ENCODE measurements around the gene PLEKHF1. TPM values are rescaled to one million over a fixed set of nuclear protein-coding genes. Genes with fewer than 3 reads are reported as not detected.

Gene PLEKHF1
- total RNA-seq, 1 experiment from 2014 or later: 5.5 TPM

DNA sequence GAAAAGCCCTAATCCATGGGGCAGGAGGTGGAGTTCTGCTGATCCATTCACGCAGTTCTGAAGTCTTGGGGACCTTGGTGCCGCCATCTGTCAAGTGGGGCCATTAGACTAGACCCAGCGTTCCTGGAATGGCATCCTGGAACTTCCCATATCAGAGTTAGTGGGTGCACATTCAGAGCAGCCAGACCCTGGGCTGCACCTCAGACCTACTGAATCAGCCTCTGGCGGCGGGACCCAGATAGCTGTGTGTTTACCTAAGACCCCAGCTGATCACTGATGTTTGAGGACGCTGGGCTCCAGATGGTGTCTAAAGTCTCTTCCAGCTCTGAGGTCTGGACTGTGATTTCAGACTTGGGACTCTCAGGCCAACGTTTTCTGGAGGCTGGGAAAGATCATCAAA is 46.4 kb upstream of the PLEKHF1 start (continued):
- no peak for TF ChIP-seq TCF7L2 (IDR thresholded peaks at IDR 0.05; ENCODE audit: borderline replicate concordance, extremely low read depth, insufficient read depth, insufficient read length)
- TF ChIP-seq JUND (IDR thresholded peaks at IDR 0.05): no peak
- no peak for TF ChIP-seq FOSL1 (IDR thresholded peaks at IDR 0.05; ENCODE audit: low read depth)
- no peak for TF ChIP-seq ZFX (IDR thresholded peaks at IDR 0.05)
- no peak for TF ChIP-seq POLR2A (IDR thresholded peaks at IDR 0.05; ENCODE audit: borderline replicate concordance, extremely low read depth, insufficient read depth, insufficient read length)
- TF ChIP-seq, protein P1, sequence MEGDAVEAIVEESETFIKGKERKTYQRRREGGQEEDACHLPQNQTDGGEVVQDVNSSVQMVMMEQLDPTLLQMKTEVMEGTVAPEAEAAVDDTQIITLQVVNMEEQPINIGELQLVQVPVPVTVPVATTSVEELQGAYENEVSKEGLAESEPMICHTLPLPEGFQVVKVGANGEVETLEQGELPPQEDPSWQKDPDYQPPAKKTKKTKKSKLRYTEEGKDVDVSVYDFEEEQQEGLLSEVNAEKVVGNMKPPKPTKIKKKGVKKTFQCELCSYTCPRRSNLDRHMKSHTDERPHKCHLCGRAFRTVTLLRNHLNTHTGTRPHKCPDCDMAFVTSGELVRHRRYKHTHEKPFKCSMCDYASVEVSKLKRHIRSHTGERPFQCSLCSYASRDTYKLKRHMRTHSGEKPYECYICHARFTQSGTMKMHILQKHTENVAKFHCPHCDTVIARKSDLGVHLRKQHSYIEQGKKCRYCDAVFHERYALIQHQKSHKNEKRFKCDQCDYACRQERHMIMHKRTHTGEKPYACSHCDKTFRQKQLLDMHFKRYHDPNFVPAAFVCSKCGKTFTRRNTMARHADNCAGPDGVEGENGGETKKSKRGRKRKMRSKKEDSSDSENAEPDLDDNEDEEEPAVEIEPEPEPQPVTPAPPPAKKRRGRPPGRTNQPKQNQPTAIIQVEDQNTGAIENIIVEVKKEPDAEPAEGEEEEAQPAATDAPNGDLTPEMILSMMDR (IDR thresholded peaks at IDR 0.05 in 2 of 3, conservative IDR thresholded peaks at IDR 0.05 in 1 of 3; ENCODE audit: borderline replicate concordance in 1 of 3, insufficient read depth in 1 of 3, low read depth in 2 of 3, low read length in 2 of 3): no peak
- no peak for TF ChIP-seq SP1 (IDR thresholded peaks at IDR 0.05; ENCODE audit: low read depth)
- TF ChIP-seq POLR2AphosphoS5 (IDR thresholded peaks at IDR 0.05; ENCODE audit: low read depth, low read length): no peak
- TF ChIP-seq, protein P2, sequence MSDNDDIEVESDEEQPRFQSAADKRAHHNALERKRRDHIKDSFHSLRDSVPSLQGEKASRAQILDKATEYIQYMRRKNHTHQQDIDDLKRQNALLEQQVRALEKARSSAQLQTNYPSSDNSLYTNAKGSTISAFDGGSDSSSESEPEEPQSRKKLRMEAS (IDR thresholded peaks at IDR 0.05): no peak

DNA sequence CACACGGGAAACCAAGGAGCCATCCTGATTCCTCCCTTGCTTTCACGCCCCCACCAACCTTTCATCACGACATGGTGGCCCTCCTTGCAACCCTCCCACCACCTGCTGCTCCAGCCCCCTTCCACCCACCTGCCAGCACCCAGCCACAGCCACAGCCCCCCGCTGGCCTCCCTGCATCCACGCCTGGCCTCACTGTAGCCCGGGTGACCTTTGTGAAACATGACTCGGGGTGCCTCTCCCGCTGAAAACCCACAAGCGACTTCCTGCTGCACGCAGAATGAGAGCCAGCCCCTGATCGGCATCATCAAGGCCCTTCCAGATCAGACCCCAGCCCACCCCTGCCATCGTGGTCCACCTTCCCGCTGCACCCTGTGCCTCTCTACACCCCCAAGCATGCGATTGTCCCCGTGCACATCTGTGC is 44.3 kb upstream of the PLEKHF1 start:
- Histone ChIP-seq H3K27ac (ENCODE audit: low read depth, low read length) (no peak overlapping the region), H3K4me2 (ENCODE audit: low read length) (no peak overlapping the region), H3K79me2 (ENCODE audit: insufficient read depth, low read length) (no peaks in the 10 kb centered on the region), H3K9ac (ENCODE audit: low read length) (no peak overlapping the region), H3K36me3 (ENCODE audit: control insufficient read depth in 1 of 2, insufficient read depth in 2 of 2, low read length in 2 of 2) (no peaks in the 10 kb centered on the region), H3K9me3 (ENCODE audit: control insufficient read depth in 1 of 2, insufficient read depth in 1 of 2, low read depth in 1 of 2, low read length in 2 of 2) (no peaks in the 10 kb centered on the region), H4K20me1 (ENCODE audit: insufficient read depth) (no peaks in the 10 kb centered on the region), H3K4me3 (replicated peaks in 1 of 2; ENCODE audit: low read depth in 1 of 2, low read length in 2 of 2) (no peak overlapping the region), H2AFZ (ENCODE audit: low read depth, low read length, poor library complexity, severe bottlenecking) (no peak overlapping the region), H3K27me3 (ENCODE audit: insufficient read depth, low read length) (no peaks in the 10 kb centered on the region), H3K9me2 (ENCODE audit: insufficient read depth) (no peaks in the 10 kb centered on the region), H3K4me1 (ENCODE audit: control insufficient read depth in 1 of 2, insufficient read depth in 2 of 2, low read length in 2 of 2) (no peaks in the 10 kb centered on the region)
- no peak for DNase-seq (ENCODE audit: low read depth, low spot score)
- ChIA-PET CTCF (no interaction called here), RAD21 (ENCODE audit: low non-redundant PET in 1 of 2, low total read pairs in 2 of 2, uncharacterized antibody in 2 of 2, unreplicated experiment in 2 of 2) (no interaction called here), POLR2A (no interaction called here)
- no peak for ATAC-seq
- intact Hi-C loops (cut with micrococcal nuclease): no loop called here
- BruUV-seq (replicated peaks): no TSS peak
- TF ChIP-seq ELF1 (IDR thresholded peaks at IDR 0.05; ENCODE audit: borderline replicate concordance, low read depth) (no peak), RAD21 (IDR thresholded peaks at IDR 0.05; ENCODE audit: low read depth) (no peak), SRF (IDR thresholded peaks at IDR 0.05; ENCODE audit: low read depth) (no peak), EGR1 (IDR thresholded peaks at IDR 0.05; ENCODE audit: low read depth) (no peak), FOSL1 (IDR thresholded peaks at IDR 0.05; ENCODE audit: low read depth) (no peak), ZNF274 (IDR thresholded peaks at IDR 0.05; ENCODE audit: low read depth, low read length) (no peak), SP1 (IDR thresholded peaks at IDR 0.05; ENCODE audit: low read depth) (no peak), EZH2 (IDR thresholded peaks at IDR 0.05) (no peak), TCF7L2 (IDR thresholded peaks at IDR 0.05; ENCODE audit: borderline replicate concordance, extremely low read depth, insufficient read depth, insufficient read length) (no peak), POLR2AphosphoS5 (IDR thresholded peaks at IDR 0.05; ENCODE audit: low read depth, low read length) (no peak), CBX3 (IDR thresholded peaks at IDR 0.05; ENCODE audit: low read depth) (no peak), JUND (IDR thresholded peaks at IDR 0.05) (no peak), CEBPB (IDR thresholded peaks at IDR 0.05; ENCODE audit: low read depth) (no peak), POLR2A (IDR thresholded peaks at IDR 0.05; ENCODE audit: borderline replicate concordance, extremely low read depth, insufficient read depth, insufficient read length) (no peak)
- TF ChIP-seq, protein P3, sequence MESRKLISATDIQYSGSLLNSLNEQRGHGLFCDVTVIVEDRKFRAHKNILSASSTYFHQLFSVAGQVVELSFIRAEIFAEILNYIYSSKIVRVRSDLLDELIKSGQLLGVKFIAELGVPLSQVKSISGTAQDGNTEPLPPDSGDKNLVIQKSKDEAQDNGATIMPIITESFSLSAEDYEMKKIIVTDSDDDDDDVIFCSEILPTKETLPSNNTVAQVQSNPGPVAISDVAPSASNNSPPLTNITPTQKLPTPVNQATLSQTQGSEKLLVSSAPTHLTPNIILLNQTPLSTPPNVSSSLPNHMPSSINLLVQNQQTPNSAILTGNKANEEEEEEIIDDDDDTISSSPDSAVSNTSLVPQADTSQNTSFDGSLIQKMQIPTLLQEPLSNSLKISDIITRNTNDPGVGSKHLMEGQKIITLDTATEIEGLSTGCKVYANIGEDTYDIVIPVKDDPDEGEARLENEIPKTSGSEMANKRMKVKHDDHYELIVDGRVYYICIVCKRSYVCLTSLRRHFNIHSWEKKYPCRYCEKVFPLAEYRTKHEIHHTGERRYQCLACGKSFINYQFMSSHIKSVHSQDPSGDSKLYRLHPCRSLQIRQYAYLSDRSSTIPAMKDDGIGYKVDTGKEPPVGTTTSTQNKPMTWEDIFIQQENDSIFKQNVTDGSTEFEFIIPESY (IDR thresholded peaks at IDR 0.05; ENCODE audit: extremely low read depth, insufficient replicate concordance, low read length): no peak
- TF ChIP-seq, protein P2 (IDR thresholded peaks at IDR 0.05): no peak
- TF ChIP-seq, protein P4, sequence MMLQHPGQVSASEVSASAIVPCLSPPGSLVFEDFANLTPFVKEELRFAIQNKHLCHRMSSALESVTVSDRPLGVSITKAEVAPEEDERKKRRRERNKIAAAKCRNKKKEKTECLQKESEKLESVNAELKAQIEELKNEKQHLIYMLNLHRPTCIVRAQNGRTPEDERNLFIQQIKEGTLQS (IDR thresholded peaks at IDR 0.05): no peak
- TF ChIP-seq, protein P1 (IDR thresholded peaks at IDR 0.05 in 2 of 3, conservative IDR thresholded peaks at IDR 0.05 in 1 of 3; ENCODE audit: borderline replicate concordance in 1 of 3, insufficient read depth in 1 of 3, low read depth in 2 of 3, low read length in 2 of 3): no peak
